ENCODE results near the gene SEMA6C.

SEMA6C gene

GRCh38 chr1:151085953-151086559, 60.4 kb downstream of the SEMA6C start:
- H3K4me3 ChIP-seq (ENCODE audit: low read length): no peak overlapping the region
- TF ChIP-seq, protein P1, sequence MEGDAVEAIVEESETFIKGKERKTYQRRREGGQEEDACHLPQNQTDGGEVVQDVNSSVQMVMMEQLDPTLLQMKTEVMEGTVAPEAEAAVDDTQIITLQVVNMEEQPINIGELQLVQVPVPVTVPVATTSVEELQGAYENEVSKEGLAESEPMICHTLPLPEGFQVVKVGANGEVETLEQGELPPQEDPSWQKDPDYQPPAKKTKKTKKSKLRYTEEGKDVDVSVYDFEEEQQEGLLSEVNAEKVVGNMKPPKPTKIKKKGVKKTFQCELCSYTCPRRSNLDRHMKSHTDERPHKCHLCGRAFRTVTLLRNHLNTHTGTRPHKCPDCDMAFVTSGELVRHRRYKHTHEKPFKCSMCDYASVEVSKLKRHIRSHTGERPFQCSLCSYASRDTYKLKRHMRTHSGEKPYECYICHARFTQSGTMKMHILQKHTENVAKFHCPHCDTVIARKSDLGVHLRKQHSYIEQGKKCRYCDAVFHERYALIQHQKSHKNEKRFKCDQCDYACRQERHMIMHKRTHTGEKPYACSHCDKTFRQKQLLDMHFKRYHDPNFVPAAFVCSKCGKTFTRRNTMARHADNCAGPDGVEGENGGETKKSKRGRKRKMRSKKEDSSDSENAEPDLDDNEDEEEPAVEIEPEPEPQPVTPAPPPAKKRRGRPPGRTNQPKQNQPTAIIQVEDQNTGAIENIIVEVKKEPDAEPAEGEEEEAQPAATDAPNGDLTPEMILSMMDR (IDR thresholded peaks at IDR 0.05; ENCODE audit: insufficient read depth, low read depth, low read length, missing control alignments): no peak
- no peak for DNase-seq (ENCODE audit: low read depth)
